HEK293 (cell line): ENCODE results near the gene TECPR2.

Experiments
- CTCF ChIA-PET: fragments of 350-600 bp; formaldehyde crosslinking; extraction: SDS; loops from one replicate; lab custom pipeline; 2021; ENCODE audit warnings: antibody characterized with exemption; lab: Yijun Ruan, JAX
- POLR2A ChIA-PET: fragments of 300-600 bp; formaldehyde crosslinking; extraction: SDS; loops from one replicate; lab custom pipeline; 2020; ENCODE audit warnings: antibody characterized with exemption, inconsistent platforms; lab: Yijun Ruan, JAX
- H3K27ac ChIP-seq: fragments of 200-500 bp; sonication (Bioruptor generic); 2 replicates; pipeline ENCODE4 v1.5.1; 2014; ENCODE audit warnings: low read depth, low read length, control low read depth, inconsistent platforms; ENCODE audit errors: extremely low read depth
- H3K36me3 ChIP-seq, 2 experiments: fragments of 200-500 bp in 1 of 2; sonication (Bioruptor generic) in 1 of 2; 1 replicate in 1 of 2; 2 replicates in 1 of 2; pipeline ENCODE4 v1.5.1; 2014 to 2017; ENCODE audit warnings: inconsistent platforms in 2 of 2, low read length in 2 of 2; ENCODE audit not compliant: control insufficient read depth in 2 of 2, insufficient read depth in 1 of 2
- H3K4me1 ChIP-seq: fragments of 200-500 bp; sonication (Bioruptor generic); 2 replicates; pipeline ENCODE4 v1.5.1; 2014; ENCODE audit warnings: mild to moderate bottlenecking, low read length, inconsistent platforms; ENCODE audit not compliant: control insufficient read depth, insufficient read depth
- H3K4me3 ChIP-seq: 2 replicates; pipeline ENCODE4 v1.5.1; 2011; ENCODE audit warnings: low read depth, mild to moderate bottlenecking, control low read depth, low read length, moderate library complexity
- H3K9me3 ChIP-seq: fragments of 200-500 bp; sonication (Bioruptor generic); 2 replicates; pipeline ENCODE4 v1.5.1; 2014; ENCODE audit warnings: low read depth, low read length, inconsistent platforms; ENCODE audit not compliant: control insufficient read depth, insufficient read depth
- GLIS1 ChIP-seq: fragments of 450-650 bp; formaldehyde crosslinking; IDR thresholded peaks from 2 replicates; pipeline ENCODE4 v1.5.1; 2016; ENCODE audit warnings: missing biosample characterization, missing genetic modification characterization
- PRDM1 ChIP-seq: fragments of 450-650 bp; formaldehyde crosslinking; IDR thresholded peaks from 2 replicates; pipeline ENCODE4; 2016; ENCODE audit warnings: missing biosample characterization, missing genetic modification characterization
- ZNF114 ChIP-seq: fragments of 450-650 bp; formaldehyde crosslinking; IDR thresholded peaks from 2 replicates; pipeline ENCODE4 v1.5.0; 2017; ENCODE audit warnings: missing biosample characterization, missing genetic modification characterization
- ZNF132 ChIP-seq: fragments of 450-650 bp; formaldehyde crosslinking; IDR thresholded peaks from 2 replicates; pipeline ENCODE4 v1.5.1; 2017; ENCODE audit warnings: missing biosample characterization, missing genetic modification characterization, borderline replicate concordance
- ZNF140 ChIP-seq: fragments of 450-650 bp; formaldehyde crosslinking; IDR thresholded peaks from 2 replicates; pipeline ENCODE4 v1.5.1; 2016; ENCODE audit warnings: missing biosample characterization, missing genetic modification characterization
- ZNF169 ChIP-seq: fragments of 450-650 bp; formaldehyde crosslinking; IDR thresholded peaks from 2 replicates; pipeline ENCODE4 v1.5.1; 2016; ENCODE audit warnings: missing biosample characterization, missing genetic modification characterization
- ZNF248 ChIP-seq: fragments of 450-650 bp; formaldehyde crosslinking; IDR thresholded peaks from 2 replicates; pipeline ENCODE4 v1.5.1; 2017; ENCODE audit warnings: missing biosample characterization, missing genetic modification characterization
- ZNF324 ChIP-seq: fragments of 450-650 bp; formaldehyde crosslinking; IDR thresholded peaks from 2 replicates; pipeline ENCODE4 v1.5.1; 2016; ENCODE audit warnings: missing biosample characterization, missing genetic modification characterization
- ZNF433 ChIP-seq: fragments of 450-650 bp; formaldehyde crosslinking; IDR thresholded peaks from 2 replicates; pipeline ENCODE4 v1.5.1; 2016; ENCODE audit warnings: missing biosample characterization, missing genetic modification characterization, low read depth
- ZSCAN30 ChIP-seq: fragments of 450-650 bp; IDR thresholded peaks from 2 replicates; pipeline ENCODE4 v1.5.1; 2018; ENCODE audit warnings: missing biosample characterization, mild to moderate bottlenecking, missing genetic modification characterization, moderate library complexity
- TF ChIP-seq, protein P1 (sequence below): fragments of 450-650 bp; formaldehyde crosslinking; IDR thresholded peaks from 2 replicates; pipeline ENCODE4 v1.5.1; 2016; ENCODE audit warnings: missing biosample characterization, missing genetic modification characterization
- TF ChIP-seq, protein P2 (sequence below): fragments of 450-650 bp; formaldehyde crosslinking; conservative IDR thresholded peaks from 2 replicates; pipeline ENCODE4 v1.5.1; 2016; ENCODE audit warnings: low read depth, missing biosample characterization, missing genetic modification characterization
- TF ChIP-seq, protein P3 (sequence below): fragments of 450-650 bp; formaldehyde crosslinking; IDR thresholded peaks from 2 replicates; pipeline ENCODE4 v1.5.1; 2016; ENCODE audit warnings: missing biosample characterization, missing genetic modification characterization, borderline replicate concordance
- TF ChIP-seq, protein P4 (sequence below): IDR thresholded peaks from 2 replicates; pipeline ENCODE4 v1.6.1; 2011; ENCODE audit warnings: mild to moderate bottlenecking, low read depth, low read length, borderline replicate concordance

TECPR2 gene

DNA sequence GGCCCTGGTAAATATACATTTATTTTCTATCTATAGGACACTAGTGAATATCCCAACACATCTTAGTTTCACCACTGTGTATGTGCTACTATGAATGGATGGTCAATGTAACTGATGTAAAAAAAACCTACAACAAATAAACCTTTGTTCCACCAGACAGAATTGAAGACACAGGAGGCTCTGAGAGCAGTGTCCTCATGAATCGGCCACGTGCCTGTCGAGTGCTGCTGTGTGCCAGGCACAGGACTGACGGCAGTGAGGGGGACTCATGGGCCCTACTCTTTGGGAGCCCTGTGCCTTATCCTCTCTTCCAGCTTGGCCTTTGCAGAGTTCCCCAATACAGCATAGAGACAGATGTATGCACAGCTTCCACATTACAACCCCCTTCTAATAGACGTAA is 18.3 kb upstream of the TECPR2 start:
- Histone ChIP-seq H3K4me1 (no peaks in the 10 kb centered on the region), H3K36me3 (peaks cover 49 to 68% of the 10 kb centered on the region in 2 experiments), H3K27ac (no peak overlapping the region), H3K4me3 (no peak overlapping the region), H3K9me3 (no peaks in the 10 kb centered on the region)
- TF ChIP-seq, protein P1, sequence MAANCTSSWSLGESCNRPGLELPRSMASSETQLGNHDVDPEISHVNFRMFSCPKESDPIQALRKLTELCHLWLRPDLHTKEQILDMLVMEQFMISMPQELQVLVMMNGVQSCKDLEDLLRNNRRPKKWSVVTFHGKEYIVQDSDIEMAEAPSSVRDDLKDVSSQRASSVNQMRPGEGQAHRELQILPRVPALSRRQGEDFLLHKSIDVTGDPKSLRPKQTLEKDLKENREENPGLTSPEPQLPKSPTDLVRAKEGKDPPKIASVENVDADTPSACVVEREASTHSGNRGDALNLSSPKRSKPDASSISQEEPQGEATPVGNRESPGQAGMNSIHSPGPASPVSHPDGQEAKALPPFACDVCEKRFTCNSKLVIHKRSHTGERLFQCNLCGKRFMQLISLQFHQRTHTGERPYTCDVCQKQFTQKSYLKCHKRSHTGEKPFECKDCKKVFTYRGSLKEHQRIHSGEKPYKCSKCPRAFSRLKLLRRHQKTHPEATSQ (tag by site-specific recombination) = no peak
- TF ChIP-seq, protein P2, sequence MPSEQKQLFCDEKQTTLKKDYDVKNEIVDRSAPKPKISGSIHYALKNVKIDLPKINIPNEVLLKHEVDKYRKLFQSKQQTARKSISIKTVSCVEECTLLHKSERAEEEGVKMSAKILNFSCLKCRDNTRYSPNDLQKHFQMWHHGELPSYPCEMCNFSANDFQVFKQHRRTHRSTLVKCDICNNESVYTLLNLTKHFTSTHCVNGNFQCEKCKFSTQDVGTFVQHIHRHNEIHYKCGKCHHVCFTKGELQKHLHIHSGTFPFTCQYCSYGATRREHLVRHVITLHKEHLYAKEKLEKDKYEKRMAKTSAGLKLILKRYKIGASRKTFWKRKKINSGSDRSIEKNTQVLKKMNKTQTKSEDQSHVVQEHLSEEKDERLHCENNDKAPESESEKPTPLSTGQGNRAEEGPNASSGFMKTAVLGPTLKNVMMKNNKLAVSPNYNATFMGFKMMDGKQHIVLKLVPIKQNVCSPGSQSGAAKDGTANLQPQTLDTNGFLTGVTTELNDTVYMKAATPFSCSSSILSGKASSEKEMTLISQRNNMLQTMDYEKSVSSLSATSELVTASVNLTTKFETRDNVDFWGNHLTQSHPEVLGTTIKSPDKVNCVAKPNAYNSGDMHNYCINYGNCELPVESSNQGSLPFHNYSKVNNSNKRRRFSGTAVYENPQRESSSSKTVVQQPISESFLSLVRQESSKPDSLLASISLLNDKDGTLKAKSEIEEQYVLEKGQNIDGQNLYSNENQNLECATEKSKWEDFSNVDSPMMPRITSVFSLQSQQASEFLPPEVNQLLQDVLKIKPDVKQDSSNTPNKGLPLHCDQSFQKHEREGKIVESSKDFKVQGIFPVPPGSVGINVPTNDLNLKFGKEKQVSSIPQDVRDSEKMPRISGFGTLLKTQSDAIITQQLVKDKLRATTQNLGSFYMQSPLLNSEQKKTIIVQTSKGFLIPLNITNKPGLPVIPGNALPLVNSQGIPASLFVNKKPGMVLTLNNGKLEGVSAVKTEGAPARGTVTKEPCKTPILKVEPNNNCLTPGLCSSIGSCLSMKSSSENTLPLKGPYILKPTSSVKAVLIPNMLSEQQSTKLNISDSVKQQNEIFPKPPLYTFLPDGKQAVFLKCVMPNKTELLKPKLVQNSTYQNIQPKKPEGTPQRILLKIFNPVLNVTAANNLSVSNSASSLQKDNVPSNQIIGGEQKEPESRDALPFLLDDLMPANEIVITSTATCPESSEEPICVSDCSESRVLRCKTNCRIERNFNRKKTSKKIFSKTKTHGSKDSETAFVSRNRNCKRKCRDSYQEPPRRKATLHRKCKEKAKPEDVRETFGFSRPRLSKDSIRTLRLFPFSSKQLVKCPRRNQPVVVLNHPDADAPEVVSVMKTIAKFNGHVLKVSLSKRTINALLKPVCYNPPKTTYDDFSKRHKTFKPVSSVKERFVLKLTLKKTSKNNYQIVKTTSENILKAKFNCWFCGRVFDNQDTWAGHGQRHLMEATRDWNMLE (tag by site-specific recombination) = no peak
- TF ChIP-seq ZNF433 (tag by site-specific recombination) (no peak), ZNF114 (tag by site-specific recombination) (no peak), PRDM1 (tag by site-specific recombination) (no peak), ZNF132 (tag by site-specific recombination) (no peak), ZSCAN30 (tag by site-specific recombination) (no peak), ZNF248 (no peak), ZNF169 (tag by site-specific recombination) (no peak), GLIS1 (no peak), ZNF324 (tag by site-specific recombination) (no peak), ZNF140 (no peak)
- TF ChIP-seq, protein P3, sequence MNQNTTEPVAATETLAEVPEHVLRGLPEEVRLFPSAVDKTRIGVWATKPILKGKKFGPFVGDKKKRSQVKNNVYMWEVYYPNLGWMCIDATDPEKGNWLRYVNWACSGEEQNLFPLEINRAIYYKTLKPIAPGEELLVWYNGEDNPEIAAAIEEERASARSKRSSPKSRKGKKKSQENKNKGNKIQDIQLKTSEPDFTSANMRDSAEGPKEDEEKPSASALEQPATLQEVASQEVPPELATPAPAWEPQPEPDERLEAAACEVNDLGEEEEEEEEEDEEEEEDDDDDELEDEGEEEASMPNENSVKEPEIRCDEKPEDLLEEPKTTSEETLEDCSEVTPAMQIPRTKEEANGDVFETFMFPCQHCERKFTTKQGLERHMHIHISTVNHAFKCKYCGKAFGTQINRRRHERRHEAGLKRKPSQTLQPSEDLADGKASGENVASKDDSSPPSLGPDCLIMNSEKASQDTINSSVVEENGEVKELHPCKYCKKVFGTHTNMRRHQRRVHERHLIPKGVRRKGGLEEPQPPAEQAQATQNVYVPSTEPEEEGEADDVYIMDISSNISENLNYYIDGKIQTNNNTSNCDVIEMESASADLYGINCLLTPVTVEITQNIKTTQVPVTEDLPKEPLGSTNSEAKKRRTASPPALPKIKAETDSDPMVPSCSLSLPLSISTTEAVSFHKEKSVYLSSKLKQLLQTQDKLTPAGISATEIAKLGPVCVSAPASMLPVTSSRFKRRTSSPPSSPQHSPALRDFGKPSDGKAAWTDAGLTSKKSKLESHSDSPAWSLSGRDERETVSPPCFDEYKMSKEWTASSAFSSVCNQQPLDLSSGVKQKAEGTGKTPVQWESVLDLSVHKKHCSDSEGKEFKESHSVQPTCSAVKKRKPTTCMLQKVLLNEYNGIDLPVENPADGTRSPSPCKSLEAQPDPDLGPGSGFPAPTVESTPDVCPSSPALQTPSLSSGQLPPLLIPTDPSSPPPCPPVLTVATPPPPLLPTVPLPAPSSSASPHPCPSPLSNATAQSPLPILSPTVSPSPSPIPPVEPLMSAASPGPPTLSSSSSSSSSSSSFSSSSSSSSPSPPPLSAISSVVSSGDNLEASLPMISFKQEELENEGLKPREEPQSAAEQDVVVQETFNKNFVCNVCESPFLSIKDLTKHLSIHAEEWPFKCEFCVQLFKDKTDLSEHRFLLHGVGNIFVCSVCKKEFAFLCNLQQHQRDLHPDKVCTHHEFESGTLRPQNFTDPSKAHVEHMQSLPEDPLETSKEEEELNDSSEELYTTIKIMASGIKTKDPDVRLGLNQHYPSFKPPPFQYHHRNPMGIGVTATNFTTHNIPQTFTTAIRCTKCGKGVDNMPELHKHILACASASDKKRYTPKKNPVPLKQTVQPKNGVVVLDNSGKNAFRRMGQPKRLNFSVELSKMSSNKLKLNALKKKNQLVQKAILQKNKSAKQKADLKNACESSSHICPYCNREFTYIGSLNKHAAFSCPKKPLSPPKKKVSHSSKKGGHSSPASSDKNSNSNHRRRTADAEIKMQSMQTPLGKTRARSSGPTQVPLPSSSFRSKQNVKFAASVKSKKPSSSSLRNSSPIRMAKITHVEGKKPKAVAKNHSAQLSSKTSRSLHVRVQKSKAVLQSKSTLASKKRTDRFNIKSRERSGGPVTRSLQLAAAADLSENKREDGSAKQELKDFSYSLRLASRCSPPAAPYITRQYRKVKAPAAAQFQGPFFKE = no peak
- TF ChIP-seq, protein P4, sequence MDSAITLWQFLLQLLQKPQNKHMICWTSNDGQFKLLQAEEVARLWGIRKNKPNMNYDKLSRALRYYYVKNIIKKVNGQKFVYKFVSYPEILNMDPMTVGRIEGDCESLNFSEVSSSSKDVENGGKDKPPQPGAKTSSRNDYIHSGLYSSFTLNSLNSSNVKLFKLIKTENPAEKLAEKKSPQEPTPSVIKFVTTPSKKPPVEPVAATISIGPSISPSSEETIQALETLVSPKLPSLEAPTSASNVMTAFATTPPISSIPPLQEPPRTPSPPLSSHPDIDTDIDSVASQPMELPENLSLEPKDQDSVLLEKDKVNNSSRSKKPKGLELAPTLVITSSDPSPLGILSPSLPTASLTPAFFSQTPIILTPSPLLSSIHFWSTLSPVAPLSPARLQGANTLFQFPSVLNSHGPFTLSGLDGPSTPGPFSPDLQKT = no peak
- POLR2A ChIA-PET = no interaction called here
- CTCF ChIA-PET = no interaction called here
